ENCODE measurements around the gene TRIM67. TPM values are rescaled to one million over a fixed set of nuclear protein-coding genes. Genes with fewer than 3 reads are reported as not detected.

Gene TRIM67
- total and polyA plus RNA-seq, 9 of the 15 experiments (the other 6 are each of a cell fraction or from before 2014, with no cell fraction given): 0.04 to 0.60 (median 0.31) TPM

- Histone ChIP-seq H3K79me2 (ENCODE audit: control insufficient read depth, insufficient read depth, low read length) (no peaks in the 10 kb centered on the region), H3K27me3 (ENCODE audit: control insufficient read depth in 2 of 2, insufficient read depth in 2 of 2, low read length in 2 of 2) (peaks cover 43 to 74% of the 10 kb centered on the region in 2 experiments), H3K9me1 (ENCODE audit: control insufficient read depth, insufficient read depth, low read length) (no peaks in the 10 kb centered on the region), H3K4me1 (replicated peaks in 1 of 2; ENCODE audit: control insufficient read depth in 2 of 2, insufficient read depth in 2 of 2, low read length in 2 of 2) (peaks cover 5 to 12% of the 10 kb centered on the region in 2 experiments), H3K4me3 (no peak overlapping the region), H3K9me3 (replicated peaks; ENCODE audit: control insufficient read depth, insufficient read depth, low read depth, low read length) (no peaks in the 10 kb centered on the region), H3K4me2 (ENCODE audit: insufficient read depth, low read length) (no peak overlapping the region), H4K20me1 (replicated peaks; ENCODE audit: control insufficient read depth, insufficient read depth, low read length) (peaks cover 6% of the 10 kb centered on the region; the same call in 1 of the 2 replicates), H2AFZ (ENCODE audit: low read depth, low read length) (no peak overlapping the region), H3K9ac (ENCODE audit: insufficient read depth in 1 of 2, low read depth in 2 of 2, low read length in 2 of 2) (no peak overlapping the region), H3K27ac (ENCODE audit: extremely low read depth, low read depth, low read length) (no peak overlapping the region), H3K36me3 (ENCODE audit: control insufficient read depth, insufficient read depth, low read length) (no peaks in the 10 kb centered on the region)
- DNase-seq (ENCODE audit: extremely low read depth in 1 of 4, low spot score in 3 of 4) (no peak), ATAC-seq (no peak), FAIRE-seq (no peak)
- ChIA-PET POLR2A (interaction anchor here (0.7 kb wide), 1 partner anchor 1547 kb away, joined by 3 read pairs; no protein-coding TSS in a partner anchor), CTCF (ENCODE audit: low intra/inter-chr PET ratio) (no interaction called here)
- intact Hi-C loops (cut with micrococcal nuclease) (no loop called here), in situ Hi-C loops (cut with MboI) (no loop called here)
- peak; percentile 52 for TF ChIP-seq RBM25 (IDR thresholded peaks at IDR 0.05; ENCODE audit: low read depth, low read length, severe bottlenecking)
- TF ChIP-seq MAFF (IDR thresholded peaks at IDR 0.05; ENCODE audit: low read length): no peak
- 19% methylated on average over 5 of the region's 5 CpGs for WGBS (ENCODE audit: insufficient coverage, low coverage, missing lambda C conversion rate)
- BruUV-seq (replicated peaks): no TSS peak
Measured at GRCh38 chr1:231189683-231190270, 27.9 kb downstream of the TRIM67 start.

- Histone ChIP-seq H3K27me3 (ENCODE audit: control insufficient read depth in 2 of 2, insufficient read depth in 2 of 2, low read length in 2 of 2) (peaks cover 37 to 67% of the 10 kb centered on the region in 2 experiments), H3K9me1 (ENCODE audit: control insufficient read depth, insufficient read depth, low read length) (no peaks in the 10 kb centered on the region), H3K4me2 (ENCODE audit: insufficient read depth, low read length) (no peak overlapping the region), H2AFZ (ENCODE audit: low read depth, low read length) (no peak overlapping the region), H4K20me1 (replicated peaks; ENCODE audit: control insufficient read depth, insufficient read depth, low read length) (peaks cover 9% of the 10 kb centered on the region; the same call in 1 of the 2 replicates), H3K9me3 (replicated peaks; ENCODE audit: control insufficient read depth, insufficient read depth, low read depth, low read length) (no peaks in the 10 kb centered on the region), H3K27ac (ENCODE audit: extremely low read depth, low read depth, low read length) (no peak overlapping the region), H3K4me3 (no peak overlapping the region), H3K79me2 (ENCODE audit: control insufficient read depth, insufficient read depth, low read length) (no peaks in the 10 kb centered on the region), H3K9ac (ENCODE audit: insufficient read depth in 1 of 2, low read depth in 2 of 2, low read length in 2 of 2) (peak overlapping the region in 1 of 2 experiments; percentile 11; a peak in 1 of 4 replicates), H3K4me1 (replicated peaks in 1 of 2; ENCODE audit: control insufficient read depth in 2 of 2, insufficient read depth in 2 of 2, low read length in 2 of 2) (peaks cover 5 to 16% of the 10 kb centered on the region in 2 experiments), H3K36me3 (ENCODE audit: control insufficient read depth, insufficient read depth, low read length) (no peaks in the 10 kb centered on the region)
- no peak for FAIRE-seq
- POLR2A ChIA-PET: interaction anchor here (0.6 to 0.7 kb wide), 2 partner anchors 11 to 1547 kb away, joined by 3 to 4 read pairs; no protein-coding TSS in a partner anchor
- ATAC-seq: no peak
- CTCF ChIA-PET (ENCODE audit: low intra/inter-chr PET ratio): no interaction called here
- in situ Hi-C loops (cut with MboI): no loop called here
- TF ChIP-seq OTX1 (CRISPR knock-in tag; IDR thresholded peaks at IDR 0.05) (no peak), STAG1 (CRISPR knock-in tag; IDR thresholded peaks at IDR 0.05; ENCODE audit: borderline replicate concordance) (no peak), U2AF1 (optimal IDR thresholded peaks at IDR 0.05; ENCODE audit: low read depth, low read length) (no peak), MED1 (CRISPR knock-in tag; IDR thresholded peaks at IDR 0.05; ENCODE audit: borderline replicate concordance) (0 out of 2 replicates have a peak, but pooled peaks have one; percentile 31), MEIS2 (IDR thresholded peaks at IDR 0.05; ENCODE audit: partially characterized antibody) (no peak)
- no TSS peak for BruUV-seq (replicated peaks)
- 52% methylated on average over 10 of the region's 10 CpGs for WGBS (ENCODE audit: insufficient coverage, low coverage, missing lambda C conversion rate)
- intact Hi-C loops (cut with micrococcal nuclease): no loop called here
- no peak for DNase-seq (ENCODE audit: extremely low read depth in 1 of 4, low spot score in 3 of 4)
Measured at GRCh38 chr1:231190456-231190855, 28.6 kb downstream of the TRIM67 start.

All from K562 (cell line).